ENCODE data around the gene TREML4. TPM values are rescaled to one million over a fixed set of nuclear protein-coding genes. Genes with fewer than 3 reads are reported as not detected.

Gene TREML4
- polyA plus RNA-seq, 1 donor (not counting 4 experiments of a cell fraction or from before 2014, with no cell fraction given) = not detected

GRCh38 chr6:41262401-41262800, 34.3 kb downstream of the TREML4 start:
- no peaks in the 10 kb centered on the region for H3K4me1 ChIP-seq (ENCODE audit: control insufficient read depth, extremely low read depth, insufficient read depth, low read length)
- H3K36me3 ChIP-seq (ENCODE audit: control insufficient read depth in 2 of 2, extremely low read depth in 1 of 2, insufficient read depth in 2 of 2, low read length in 2 of 2) = no peaks in the 10 kb centered on the region
- TF ChIP-seq CTCF (optimal IDR thresholded peaks at IDR 0.05 in 1 of 3, IDR thresholded peaks at IDR 0.05 in 1 of 3, conservative IDR thresholded peaks at IDR 0.05 in 1 of 3; ENCODE audit: extremely low read depth in 1 of 3, insufficient read depth in 2 of 3, low read length in 3 of 3) (no peak), EZH2 (IDR thresholded peaks at IDR 0.05; ENCODE audit: low read length) (no peak)
- H3K9me1 ChIP-seq (ENCODE audit: control insufficient read depth, extremely low read depth, insufficient read depth, low read length) = no peaks in the 10 kb centered on the region
- H3K4me3 ChIP-seq (ENCODE audit: control insufficient read depth in 2 of 3, extremely low read depth in 1 of 3, insufficient read depth in 2 of 3, low read depth in 1 of 3, low read length in 3 of 3) = no peak overlapping the region
- H3K79me2 ChIP-seq (ENCODE audit: control insufficient read depth, insufficient read depth, low read length) = no peaks in the 10 kb centered on the region
- H3K9ac ChIP-seq (ENCODE audit: control insufficient read depth, extremely low read depth, insufficient read depth, low read length) = no peak overlapping the region
- no peaks in the 10 kb centered on the region for H3K9me3 ChIP-seq (ENCODE audit: control insufficient read depth, low read depth, low read length)
- H4K20me1 ChIP-seq (ENCODE audit: control insufficient read depth, extremely low read depth, insufficient read depth, low read length) = no peaks in the 10 kb centered on the region
- H3K27ac ChIP-seq (ENCODE audit: control insufficient read depth, insufficient read depth, low read length) = no peak overlapping the region
- H3K4me2 ChIP-seq (ENCODE audit: control insufficient read depth, extremely low read depth, insufficient read depth, low read depth, low read length) = no peak overlapping the region
- dilution Hi-C loops (cut with MboI; ENCODE audit: extremely low pct_ligation_motif_present, low sequenced_read_pairs) = no loop called here
- FAIRE-seq (no peak), DNase-seq (ENCODE audit: low read depth, low spot score) (no peak)
- no peaks in the 10 kb centered on the region for H3K27me3 ChIP-seq (ENCODE audit: control insufficient read depth, extremely low read depth, insufficient read depth, low read length)
- no peak overlapping the region for H2AFZ ChIP-seq (ENCODE audit: control insufficient read depth, low read length)

GRCh38 chr6:41263267-41263666, 35.1 kb downstream of the TREML4 start:
- H3K9ac ChIP-seq (ENCODE audit: control insufficient read depth, extremely low read depth, insufficient read depth, low read length) = no peak overlapping the region
- H3K4me3 ChIP-seq (ENCODE audit: control insufficient read depth in 2 of 3, extremely low read depth in 1 of 3, insufficient read depth in 2 of 3, low read depth in 1 of 3, low read length in 3 of 3) = no peak overlapping the region
- H3K27me3 ChIP-seq (ENCODE audit: control insufficient read depth, extremely low read depth, insufficient read depth, low read length) = no peaks in the 10 kb centered on the region
- H3K36me3 ChIP-seq (ENCODE audit: control insufficient read depth in 2 of 2, extremely low read depth in 1 of 2, insufficient read depth in 2 of 2, low read length in 2 of 2) = no peaks in the 10 kb centered on the region
- DNase-seq (ENCODE audit: low read depth, low spot score) (no peak), FAIRE-seq (no peak)
- H3K9me1 ChIP-seq (ENCODE audit: control insufficient read depth, extremely low read depth, insufficient read depth, low read length) = no peaks in the 10 kb centered on the region
- H2AFZ ChIP-seq (ENCODE audit: control insufficient read depth, low read length) = no peak overlapping the region
- dilution Hi-C loops (cut with MboI; ENCODE audit: extremely low pct_ligation_motif_present, low sequenced_read_pairs) = no loop called here
- H3K79me2 ChIP-seq (ENCODE audit: control insufficient read depth, insufficient read depth, low read length) = no peaks in the 10 kb centered on the region
- H3K4me2 ChIP-seq (ENCODE audit: control insufficient read depth, extremely low read depth, insufficient read depth, low read depth, low read length) = no peak overlapping the region
- no peaks in the 10 kb centered on the region for H3K9me3 ChIP-seq (ENCODE audit: control insufficient read depth, low read depth, low read length)
- TF ChIP-seq CTCF (optimal IDR thresholded peaks at IDR 0.05 in 1 of 3, IDR thresholded peaks at IDR 0.05 in 1 of 3, conservative IDR thresholded peaks at IDR 0.05 in 1 of 3; ENCODE audit: extremely low read depth in 1 of 3, insufficient read depth in 2 of 3, low read length in 3 of 3) = no peak
- no peak for TF ChIP-seq EZH2 (IDR thresholded peaks at IDR 0.05; ENCODE audit: low read length)
- H3K27ac ChIP-seq (ENCODE audit: control insufficient read depth, insufficient read depth, low read length) = no peak overlapping the region
- no peaks in the 10 kb centered on the region for H3K4me1 ChIP-seq (ENCODE audit: control insufficient read depth, extremely low read depth, insufficient read depth, low read length)
- no peaks in the 10 kb centered on the region for H4K20me1 ChIP-seq (ENCODE audit: control insufficient read depth, extremely low read depth, insufficient read depth, low read length)

Data from keratinocyte (primary cell).